ENCODE data around the gene TMEM121B. TPM values are rescaled to one million over a fixed set of nuclear protein-coding genes. Genes with fewer than 3 reads are reported as not detected.

The TMEM121B gene
- total RNA-seq, 2 donors from 2014 or later, result 7.6 to 15.5 TPM

DNA sequence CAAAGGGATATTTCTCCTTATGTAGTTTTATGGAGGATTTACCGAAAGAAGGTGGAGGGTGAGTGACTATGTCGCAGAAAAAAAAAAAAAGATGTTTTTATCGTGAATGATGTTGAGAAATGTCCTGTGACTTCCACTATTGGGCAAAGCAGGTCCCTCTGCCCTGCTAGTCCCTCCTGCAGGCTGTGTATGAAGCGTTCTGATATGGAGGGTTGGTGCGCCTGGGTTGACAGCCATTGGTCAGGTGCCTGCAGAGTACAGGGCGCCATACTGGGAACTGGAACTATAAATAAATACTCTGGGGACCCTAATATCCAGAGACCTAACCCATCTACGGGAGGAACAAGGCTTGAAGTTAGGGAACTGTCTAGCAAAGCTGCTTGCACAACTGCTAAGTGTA lies 34.9 kb downstream of the TMEM121B start:
- TF ChIP-seq, protein P1, sequence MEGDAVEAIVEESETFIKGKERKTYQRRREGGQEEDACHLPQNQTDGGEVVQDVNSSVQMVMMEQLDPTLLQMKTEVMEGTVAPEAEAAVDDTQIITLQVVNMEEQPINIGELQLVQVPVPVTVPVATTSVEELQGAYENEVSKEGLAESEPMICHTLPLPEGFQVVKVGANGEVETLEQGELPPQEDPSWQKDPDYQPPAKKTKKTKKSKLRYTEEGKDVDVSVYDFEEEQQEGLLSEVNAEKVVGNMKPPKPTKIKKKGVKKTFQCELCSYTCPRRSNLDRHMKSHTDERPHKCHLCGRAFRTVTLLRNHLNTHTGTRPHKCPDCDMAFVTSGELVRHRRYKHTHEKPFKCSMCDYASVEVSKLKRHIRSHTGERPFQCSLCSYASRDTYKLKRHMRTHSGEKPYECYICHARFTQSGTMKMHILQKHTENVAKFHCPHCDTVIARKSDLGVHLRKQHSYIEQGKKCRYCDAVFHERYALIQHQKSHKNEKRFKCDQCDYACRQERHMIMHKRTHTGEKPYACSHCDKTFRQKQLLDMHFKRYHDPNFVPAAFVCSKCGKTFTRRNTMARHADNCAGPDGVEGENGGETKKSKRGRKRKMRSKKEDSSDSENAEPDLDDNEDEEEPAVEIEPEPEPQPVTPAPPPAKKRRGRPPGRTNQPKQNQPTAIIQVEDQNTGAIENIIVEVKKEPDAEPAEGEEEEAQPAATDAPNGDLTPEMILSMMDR (IDR thresholded peaks at IDR 0.05), result no peak
- TF ChIP-seq POLR2A (IDR thresholded peaks at IDR 0.05) (no peak), POLR2AphosphoS5 (IDR thresholded peaks at IDR 0.05) (no peak)
- Histone ChIP-seq H3K27me3 (replicated peaks; ENCODE audit: insufficient read depth) (no peaks in the 10 kb centered on the region), H3K9me3 (no peaks in the 10 kb centered on the region), H3K4me1 (replicated peaks) (peaks cover 10% of the 10 kb centered on the region), H3K36me3 (no peaks in the 10 kb centered on the region), H3K4me3 (peak overlapping the region in 1 of 2 donors; percentile 73), H3K27ac (no peak overlapping the region)
- intact Hi-C loops (cut with DNase I), result loop anchor here (10.0 kb wide), 1 partner anchor 79 kb away; no protein-coding TSS in a partner anchor
- WGBS, result 83% methylated on average over 7 of the region's 7 CpGs
- DNase-seq (ENCODE audit: low spot score), result no peak

DNA sequence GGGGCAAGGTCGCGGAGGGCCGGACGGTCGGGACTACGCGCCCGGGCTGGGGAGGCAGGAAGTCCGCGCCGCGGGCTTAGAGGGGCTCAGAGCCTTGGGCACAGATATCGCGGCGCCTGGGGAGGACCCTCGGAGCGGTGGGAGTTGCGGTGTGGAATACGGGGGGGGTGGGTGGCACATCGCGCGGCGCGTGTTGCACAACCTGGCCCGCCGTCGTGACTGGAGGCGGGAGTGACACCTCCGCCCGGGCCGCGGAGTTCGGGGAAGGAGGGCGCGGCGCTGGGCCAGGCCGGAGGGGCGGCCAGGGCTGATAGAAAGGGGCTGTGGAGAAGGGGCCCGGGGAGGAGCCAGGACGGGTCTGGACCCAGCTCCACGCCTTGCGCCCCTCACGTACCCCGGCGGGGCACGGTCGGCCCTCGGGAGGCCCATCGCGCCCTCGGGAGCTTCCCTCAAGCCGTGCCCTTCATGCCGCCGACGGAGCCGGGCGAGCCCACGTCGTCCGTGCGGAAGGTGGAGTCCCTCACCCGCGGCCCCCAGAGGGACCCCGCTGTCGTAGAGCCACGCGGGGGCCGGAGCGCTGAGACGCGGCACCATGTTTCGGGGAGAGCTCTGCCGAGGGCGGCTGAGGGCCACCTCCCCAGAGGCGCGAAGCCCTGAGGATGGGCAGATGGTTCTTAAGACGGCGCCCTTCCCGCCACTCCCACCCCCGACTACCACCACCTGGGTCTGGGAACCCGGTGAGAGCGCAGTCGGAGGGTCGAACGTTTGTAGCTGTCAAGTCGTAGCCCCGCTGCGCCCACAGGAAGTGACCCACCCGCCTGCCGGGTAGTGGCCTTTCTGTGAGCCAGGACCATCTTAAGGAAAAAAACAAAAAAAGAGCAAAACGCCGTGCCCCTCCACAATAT lies 35.6 kb downstream of the TMEM121B start:
- Histone ChIP-seq H3K27ac (peak overlapping the region; percentile 80 to 87), H3K27me3 (replicated peaks; ENCODE audit: insufficient read depth) (no peaks in the 10 kb centered on the region), H3K4me3 (peak overlapping the region; percentile 73 to 96), H3K4me1 (replicated peaks) (peaks cover 10% of the 10 kb centered on the region), H3K36me3 (no peaks in the 10 kb centered on the region), H3K9me3 (no peaks in the 10 kb centered on the region)
- no peak for TF ChIP-seq POLR2AphosphoS5 (IDR thresholded peaks at IDR 0.05)
- no peak for TF ChIP-seq POLR2A (IDR thresholded peaks at IDR 0.05)
- TF ChIP-seq, protein P1 (IDR thresholded peaks at IDR 0.05), result no peak
- intact Hi-C loops (cut with DNase I), result loop anchor here (10.0 kb wide), 1 partner anchor 79 kb away; no protein-coding TSS in a partner anchor
- no peak for DNase-seq (ENCODE audit: low spot score)
- 10% methylated on average over 74 of the region's 92 CpGs for WGBS

DNA sequence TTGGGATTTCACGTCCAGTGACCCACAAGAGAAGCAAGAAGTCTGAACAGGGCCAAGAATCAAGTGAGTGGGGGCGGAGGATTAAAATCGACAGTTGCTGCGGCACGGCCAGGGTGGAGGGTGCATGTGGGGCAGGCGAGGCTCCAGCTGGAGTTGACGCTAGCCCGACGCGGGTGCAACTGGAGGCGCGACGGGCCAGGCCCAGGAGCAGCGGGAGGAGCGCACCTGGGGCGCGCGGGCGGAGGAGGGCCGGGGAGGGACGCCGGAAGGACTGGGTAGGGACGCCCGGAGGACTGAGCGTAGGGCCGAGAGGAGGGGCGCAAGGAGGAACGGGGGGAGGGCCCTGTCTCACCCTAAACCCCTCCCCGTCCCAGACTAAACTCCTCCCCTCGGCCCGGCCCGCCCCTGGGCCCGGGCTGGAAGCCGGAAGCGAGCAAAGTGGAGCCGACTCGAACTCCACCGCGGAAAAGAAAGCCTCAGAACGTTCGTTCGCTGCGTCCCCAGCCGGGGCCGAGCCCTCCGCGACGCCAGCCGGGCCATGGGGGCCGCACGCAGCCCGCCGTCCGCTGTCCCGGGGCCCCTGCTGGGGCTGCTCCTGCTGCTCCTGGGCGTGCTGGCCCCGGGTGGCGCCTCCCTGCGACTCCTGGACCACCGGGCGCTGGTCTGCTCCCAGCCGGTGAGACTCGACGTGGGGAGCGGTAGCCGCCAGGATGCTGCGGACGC lies 36.4 kb downstream of the TMEM121B start, which contains the start of gene IL17RA:
Gene IL17RA, plus strand, starts transcription at position 447 of the 723 bp plus-strand sequence. Its CDS starts 92 bp downstream, at position 539.
- Histone ChIP-seq H3K27ac (peak within 1 kb of the TSS; percentile 80 to 87), H3K36me3 (no peaks in the 10 kb centered on the region), H3K4me1 (replicated peaks) (peaks cover 10% of the 10 kb centered on the region), H3K4me3 (peak within 1 kb of the TSS; percentile 73 to 96), H3K9me3 (no peaks in the 10 kb centered on the region), H3K27me3 (replicated peaks; ENCODE audit: insufficient read depth) (no peaks in the 10 kb centered on the region)
- TF ChIP-seq POLR2AphosphoS5 (IDR thresholded peaks at IDR 0.05), result peak; percentile 78
- peak; percentile 81 for TF ChIP-seq POLR2A (IDR thresholded peaks at IDR 0.05)
- TF ChIP-seq, protein P1 (IDR thresholded peaks at IDR 0.05), result peak in 1 of 4 experiments; percentile 9
- WGBS, result 1% methylated on average over 42 of the region's 68 CpGs
- peak; percentile 91 for DNase-seq (ENCODE audit: low spot score)
- intact Hi-C loops (cut with DNase I), result loop anchor here (10.0 kb wide), 1 partner anchor 80 kb away; no protein-coding TSS in a partner anchor

DNA sequence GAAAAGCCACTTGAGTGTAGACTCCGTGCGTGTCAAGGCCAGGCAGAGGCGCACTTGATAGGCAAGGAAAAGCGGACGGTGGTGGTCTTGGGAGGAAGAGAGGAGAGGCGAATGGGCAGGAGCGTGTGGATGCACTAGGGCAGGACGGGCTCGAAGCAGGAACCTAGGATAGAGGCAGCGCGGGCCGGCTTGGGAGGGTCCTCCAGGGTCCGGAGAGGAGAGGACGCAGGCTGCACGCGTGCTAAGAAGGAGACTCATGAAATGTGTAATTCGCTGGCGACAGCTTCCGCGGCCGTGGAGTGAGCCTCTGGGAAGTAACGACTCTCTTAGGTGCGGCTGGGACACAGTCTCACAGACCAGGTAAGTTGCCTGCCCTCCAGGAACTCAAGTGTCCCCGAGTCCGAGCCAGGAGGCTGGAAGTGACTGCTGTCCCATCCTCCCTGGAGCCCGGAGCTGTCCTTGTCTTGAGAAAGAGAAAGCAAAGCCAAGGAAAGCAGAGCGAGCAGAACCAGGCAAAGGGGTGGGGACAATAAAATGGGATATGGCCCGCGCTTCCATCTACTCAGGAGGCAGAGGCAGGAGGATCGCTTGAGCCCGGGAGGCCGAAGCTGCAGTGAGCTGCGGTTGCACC lies 37.2 kb downstream of the TMEM121B start:
- H3K4me3 ChIP-seq, result peak overlapping the region; percentile 73 to 96
- TF ChIP-seq POLR2A (IDR thresholded peaks at IDR 0.05), result no peak
- TF ChIP-seq, protein P1 (IDR thresholded peaks at IDR 0.05), result no peak
- no peak for TF ChIP-seq POLR2AphosphoS5 (IDR thresholded peaks at IDR 0.05)
- H3K27me3 ChIP-seq (replicated peaks; ENCODE audit: insufficient read depth), result no peaks in the 10 kb centered on the region
- peaks cover 10% of the 10 kb centered on the region for H3K4me1 ChIP-seq (replicated peaks)
- intact Hi-C loops (cut with DNase I), result loop anchor here (10.0 kb wide), 1 partner anchor 81 kb away; no protein-coding TSS in a partner anchor
- DNase-seq (ENCODE audit: low spot score), result no peak
- H3K27ac ChIP-seq, result peak overlapping the region; percentile 80 to 87
- 81% methylated on average over 33 of the region's 33 CpGs for WGBS
- H3K36me3 ChIP-seq, result no peaks in the 10 kb centered on the region
- no peaks in the 10 kb centered on the region for H3K9me3 ChIP-seq

All from prostate gland (tissue), 2 donors.